A172 (cell line): Measurements from ENCODE around the gene CRIP2. TPM values are rescaled to one million over a fixed set of nuclear protein-coding genes. Genes with fewer than 3 reads are reported as not detected.

Source experiments
- DNase-seq: peaks from one replicate; pipeline ENCODE4 v3.0.0-alpha.2; 2015; ENCODE audit warnings: low spot score
- total RNA-seq: library from RNA; depleted of rRNA; stranded (reverse); fragments of >200 nt; shearing (Covaris generic); gene quantifications from 2 replicates; pipeline ENCODE4 v1.2.3, GENCODE V29; 2014; rRNA removed

Gene CRIP2
- total RNA-seq, 1 experiment from 2014 or later, result 195 TPM

DNA sequence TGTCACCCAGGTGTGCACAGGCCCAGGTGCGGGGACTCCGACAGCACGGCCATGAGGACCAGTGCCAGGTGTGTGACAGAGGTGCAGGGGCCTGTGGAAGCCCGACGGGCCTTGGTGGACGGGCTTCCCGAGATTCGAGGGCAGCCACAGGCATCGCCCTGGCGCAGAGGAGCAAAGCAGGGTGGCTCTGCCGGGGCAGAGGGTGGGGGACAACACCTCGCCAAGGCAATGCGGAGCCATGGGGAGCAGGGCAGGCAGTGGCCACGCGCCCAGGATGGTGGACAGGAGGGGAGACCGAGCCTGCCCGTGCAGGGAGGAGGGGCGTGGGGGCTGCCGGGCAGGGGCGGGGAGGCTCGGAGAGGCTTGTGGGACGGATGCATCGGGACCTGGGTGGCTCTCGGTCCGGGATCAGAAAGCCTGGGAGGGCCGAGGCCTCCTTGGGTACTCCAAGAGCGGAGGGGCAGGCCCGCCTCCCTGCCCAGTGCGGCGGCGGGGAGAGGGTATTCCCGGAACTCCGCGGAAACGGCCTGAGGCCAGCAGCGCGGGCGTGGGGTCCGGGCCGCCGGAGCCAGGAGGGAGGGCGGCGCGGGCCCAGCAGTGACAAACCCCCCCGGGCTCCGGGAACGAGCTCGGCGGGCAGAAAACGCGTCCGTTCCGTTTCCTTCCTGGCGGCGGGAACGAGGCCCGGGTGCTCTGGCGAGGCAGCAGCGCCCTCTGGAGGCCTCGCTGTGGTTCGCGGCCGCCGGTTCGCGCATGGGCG lies 53.4 kb downstream of the CRIP2 start:
- no peak for DNase-seq

DNA sequence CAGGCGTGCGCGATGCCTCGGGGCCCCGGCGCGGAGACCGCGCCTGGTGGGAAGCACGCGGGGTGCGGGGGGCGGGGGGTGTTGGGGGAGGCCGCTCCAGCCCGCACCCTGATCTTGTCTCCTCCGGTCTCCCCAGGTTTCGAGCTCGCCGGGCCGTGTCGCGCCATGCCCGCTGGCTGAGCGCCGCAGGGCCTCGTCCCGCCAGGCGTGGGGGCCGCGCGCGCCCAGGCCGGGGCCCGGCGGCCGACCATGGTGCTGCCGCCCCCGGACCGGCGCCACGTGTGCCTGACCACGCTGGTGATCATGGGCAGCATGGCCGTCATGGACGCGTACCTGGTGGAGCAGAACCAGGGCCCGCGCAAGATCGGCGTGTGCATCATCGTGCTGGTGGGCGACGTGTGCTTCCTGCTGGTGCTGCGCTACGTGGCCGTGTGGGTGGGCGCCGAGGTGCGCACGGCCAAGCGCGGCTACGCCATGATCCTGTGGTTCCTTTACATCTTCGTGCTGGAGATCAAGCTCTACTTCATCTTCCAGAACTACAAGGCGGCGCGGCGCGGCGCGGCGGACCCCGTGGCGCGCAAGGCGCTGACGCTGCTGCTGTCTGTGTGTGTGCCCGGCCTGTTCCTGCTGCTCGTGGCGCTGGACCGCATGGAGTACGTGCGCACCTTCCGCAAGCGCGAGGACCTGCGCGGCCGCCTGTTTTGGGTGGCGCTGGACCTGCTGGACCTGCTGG lies 54.1 kb downstream of the CRIP2 start:
- no peak for DNase-seq

DNA sequence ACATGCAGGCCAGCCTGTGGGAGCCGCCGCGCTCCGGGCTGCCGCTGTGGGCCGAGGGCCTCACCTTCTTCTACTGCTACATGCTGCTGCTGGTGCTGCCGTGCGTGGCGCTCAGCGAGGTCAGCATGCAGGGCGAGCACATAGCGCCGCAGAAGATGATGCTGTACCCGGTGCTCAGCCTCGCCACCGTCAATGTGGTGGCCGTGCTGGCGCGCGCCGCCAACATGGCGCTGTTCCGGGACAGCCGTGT lies 54.6 kb downstream of the CRIP2 start:
- no peak for DNase-seq

Other genes with a start within 250 kb of the CRIP2 start
- gene BTBD6, start 226.3 kb upstream of the CRIP2 start, total RNA-seq, result not detected in 2 replicates
- gene BRF1, start 173.8 kb upstream of the CRIP2 start, total RNA-seq, result 12.0 and 16.2 TPM in 2 replicates
- 29.8 and 35.9 TPM in 2 replicates for gene PACS2, start 160.1 kb upstream of the CRIP2 start, total RNA-seq
- gene TEX22, start 76.3 kb upstream of the CRIP2 start, total RNA-seq, result 0.17 TPM in 1 of 2 replicates, not detected in the other
- gene MTA1, start 55.0 kb upstream of the CRIP2 start, total RNA-seq, result 15.4 and 27.2 TPM in 2 replicates
- 1.5 TPM in 1 of 2 replicates, not detected in the other for gene CRIP1, start 12.1 kb downstream of the CRIP2 start, total RNA-seq
- 14.1 and 21.9 TPM in 2 replicates for gene TEDC1, start 16.4 kb downstream of the CRIP2 start, total RNA-seq
- gene TMEM121, start 51.8 kb downstream of the CRIP2 start, total RNA-seq, result 9.2 and 11.3 TPM in 2 replicates